Keratinocyte (primary cell): Measurements from ENCODE around the gene LPXN. TPM values are rescaled to one million over a fixed set of nuclear protein-coding genes. Genes with fewer than 3 reads are reported as not detected.

Experiments
- DNase-seq: peaks from one replicate; pipeline ENCODE4 v3.0.0-alpha.2; 2011; ENCODE audit warnings: low read depth, missing footprints, low spot score
- FAIRE-seq: peaks from 2 replicates; lab custom pipeline; 2011; peaks lifted over from hg19 to GRCh38; lab: Jason Lieb, UNC
- H2AFZ ChIP-seq: 2 replicates; pipeline ENCODE4 v1.6.0; 2012; ENCODE audit warnings: low read length, control low read depth, inconsistent platforms; ENCODE audit not compliant: control insufficient read depth
- H3K27ac ChIP-seq: 2 replicates; pipeline ENCODE4 v1.5.1; 2011; ENCODE audit warnings: low read length; ENCODE audit not compliant: control insufficient read depth, insufficient read depth
- H3K27me3 ChIP-seq: 3 replicates; pipeline ENCODE4 v1.6.0; 2011; ENCODE audit warnings: low read length; ENCODE audit not compliant: control insufficient read depth, insufficient read depth; ENCODE audit errors: extremely low read depth
- H3K36me3 ChIP-seq, 2 experiments: 2 replicates in 1 of 2; 3 replicates in 1 of 2; pipeline ENCODE4 v1.5.1; 2011; ENCODE audit warnings: low read length in 2 of 2, mild to moderate bottlenecking in 1 of 2; ENCODE audit not compliant: control insufficient read depth in 2 of 2, insufficient read depth in 2 of 2; ENCODE audit errors: extremely low read depth in 1 of 2
- H3K4me1 ChIP-seq: 3 replicates; pipeline ENCODE4 v1.5.1; 2011; ENCODE audit warnings: low read length; ENCODE audit not compliant: control insufficient read depth, insufficient read depth; ENCODE audit errors: extremely low read depth
- H3K4me2 ChIP-seq: 3 replicates; pipeline ENCODE4 v1.6.0; 2011; ENCODE audit warnings: low read depth, low read length; ENCODE audit not compliant: control insufficient read depth, insufficient read depth; ENCODE audit errors: extremely low read depth
- H3K4me3 ChIP-seq, 3 experiments: fragments of 200-600 bp in 1 of 3; sonication (generic) in 1 of 3; 2 replicates in 2 of 3; 3 replicates in 1 of 3; pipeline ENCODE4 v1.5.1; 2011 to 2016; ENCODE audit warnings: low read length in 3 of 3, mild to moderate bottlenecking in 3 of 3, control low read depth in 2 of 3, inconsistent platforms in 1 of 3, low read depth in 1 of 3, mixed read lengths in 1 of 3, mixed run types in 1 of 3, moderate library complexity in 1 of 3; ENCODE audit not compliant: control insufficient read depth in 2 of 3, insufficient read depth in 2 of 3; ENCODE audit errors: extremely low read depth in 1 of 3
- H3K79me2 ChIP-seq: 2 replicates; pipeline ENCODE4 v1.6.0; 2012; ENCODE audit warnings: low read length; ENCODE audit not compliant: control insufficient read depth, insufficient read depth
- H3K9ac ChIP-seq: 3 replicates; pipeline ENCODE4 v1.6.0; 2011; ENCODE audit warnings: low read length; ENCODE audit not compliant: control insufficient read depth, insufficient read depth; ENCODE audit errors: extremely low read depth
- H3K9me1 ChIP-seq: 3 replicates; pipeline ENCODE4 v1.6.0; 2011; ENCODE audit warnings: low read length; ENCODE audit not compliant: control insufficient read depth, insufficient read depth; ENCODE audit errors: extremely low read depth
- H3K9me3 ChIP-seq: 2 replicates; pipeline ENCODE4 v1.5.1; 2012; ENCODE audit warnings: low read depth, low read length; ENCODE audit not compliant: control insufficient read depth
- H4K20me1 ChIP-seq: 3 replicates; pipeline ENCODE4 v1.6.0; 2011; ENCODE audit warnings: low read length; ENCODE audit not compliant: control insufficient read depth, insufficient read depth; ENCODE audit errors: extremely low read depth
- EZH2 ChIP-seq: IDR thresholded peaks from one replicate; pipeline ENCODE4 v1.6.1; 2012; ENCODE audit warnings: inconsistent platforms, mild to moderate bottlenecking, low read length, moderate library complexity
- dilution Hi-C: fragments of 300-500 bp; cut with MboI; formaldehyde crosslinking; loops from one replicate; pipeline ENCODE4 v1.7.0; 2020; ENCODE audit warnings: low sequenced_read_pairs; ENCODE audit not compliant: extremely low pct_ligation_motif_present
- polyA plus RNA-seq, 5 experiments: library from polyadenylated mRNA; depleted of rRNA in 3 of 5; stranded (reverse) in 3 of 5; stranded (forward) in 1 of 5; unstranded in 1 of 5; fragments of >200 nt; gene quantifications; 1 replicate in 1 of 5; 2 replicates in 3 of 5; 3 replicates in 1 of 5; pipeline versions ENCODE4 v1.2.1 to v1.2.3, GENCODE V29; 2011 to 2012; ENCODE audit warnings: missing spikeins in 2 of 5, low read depth in 1 of 5, low replicate concordance in 1 of 5
- TF ChIP-seq, protein P1 (sequence below), 3 experiments: IDR thresholded peaks in 1 of 3; conservative IDR thresholded peaks in 1 of 3; optimal IDR thresholded peaks in 1 of 3; 2 replicates in 2 of 3; 3 replicates in 1 of 3; pipeline versions ENCODE3 to v1.5.1; 2011; ENCODE audit warnings: low read length in 3 of 3, mild to moderate bottlenecking in 3 of 3, moderate library complexity in 2 of 3, control low read depth in 1 of 3, inconsistent platforms in 1 of 3; ENCODE audit not compliant: insufficient read depth in 2 of 3; ENCODE audit errors: extremely low read depth in 1 of 3

Gene LPXN
- polyA plus RNA-seq, 1 donor (not counting 4 experiments of a cell fraction or from before 2014, with no cell fraction given) = 83.9 TPM

DNA sequence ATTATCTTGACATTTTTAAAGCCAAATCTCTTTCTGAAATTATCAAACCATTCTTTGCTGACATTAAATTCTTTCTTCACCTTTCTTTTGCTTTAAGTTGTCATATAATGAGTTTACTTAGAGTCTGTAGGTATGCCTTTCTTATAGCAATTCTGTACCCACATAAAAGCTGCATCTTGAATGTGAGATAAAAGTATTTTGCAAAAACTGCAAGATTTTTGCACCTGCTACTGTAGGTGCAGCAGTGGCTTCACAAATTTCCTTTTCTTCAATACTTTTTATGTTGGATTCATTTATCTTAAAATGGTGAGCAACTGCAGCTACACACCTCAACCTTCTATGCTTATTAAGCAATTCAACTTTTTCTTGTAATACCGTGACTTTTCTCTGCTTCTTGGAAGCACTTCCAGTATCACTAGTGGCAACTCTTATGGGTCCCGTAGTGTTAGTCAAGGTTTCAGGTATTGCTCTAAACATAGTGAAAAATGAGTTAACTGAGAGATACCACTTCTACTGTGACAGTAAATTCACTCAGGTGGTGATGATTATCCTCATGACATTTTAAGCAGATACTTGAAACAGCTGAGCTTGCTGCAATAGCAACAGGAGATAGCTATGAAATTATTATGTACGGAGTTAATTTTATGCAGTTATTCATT, 22.0 kb upstream of the LPXN start:
- Histone ChIP-seq H3K27me3 (no peaks in the 10 kb centered on the region), H3K36me3 (peaks cover 3 to 4% of the 10 kb centered on the region in 2 experiments), H3K79me2 (peaks cover 98% of the 10 kb centered on the region), H3K9me3 (no peaks in the 10 kb centered on the region), H3K4me1 (no peaks in the 10 kb centered on the region), H4K20me1 (peaks cover 9% of the 10 kb centered on the region), H3K27ac (no peak overlapping the region), H3K4me3 (no peak overlapping the region), H3K9me1 (peaks cover under 1% of the 10 kb centered on the region), H2AFZ (no peak overlapping the region), H3K9ac (no peak overlapping the region), H3K4me2 (no peak overlapping the region)
- DNase-seq (no peak), FAIRE-seq (no peak)
- no peak for TF ChIP-seq EZH2
- TF ChIP-seq, protein P1, sequence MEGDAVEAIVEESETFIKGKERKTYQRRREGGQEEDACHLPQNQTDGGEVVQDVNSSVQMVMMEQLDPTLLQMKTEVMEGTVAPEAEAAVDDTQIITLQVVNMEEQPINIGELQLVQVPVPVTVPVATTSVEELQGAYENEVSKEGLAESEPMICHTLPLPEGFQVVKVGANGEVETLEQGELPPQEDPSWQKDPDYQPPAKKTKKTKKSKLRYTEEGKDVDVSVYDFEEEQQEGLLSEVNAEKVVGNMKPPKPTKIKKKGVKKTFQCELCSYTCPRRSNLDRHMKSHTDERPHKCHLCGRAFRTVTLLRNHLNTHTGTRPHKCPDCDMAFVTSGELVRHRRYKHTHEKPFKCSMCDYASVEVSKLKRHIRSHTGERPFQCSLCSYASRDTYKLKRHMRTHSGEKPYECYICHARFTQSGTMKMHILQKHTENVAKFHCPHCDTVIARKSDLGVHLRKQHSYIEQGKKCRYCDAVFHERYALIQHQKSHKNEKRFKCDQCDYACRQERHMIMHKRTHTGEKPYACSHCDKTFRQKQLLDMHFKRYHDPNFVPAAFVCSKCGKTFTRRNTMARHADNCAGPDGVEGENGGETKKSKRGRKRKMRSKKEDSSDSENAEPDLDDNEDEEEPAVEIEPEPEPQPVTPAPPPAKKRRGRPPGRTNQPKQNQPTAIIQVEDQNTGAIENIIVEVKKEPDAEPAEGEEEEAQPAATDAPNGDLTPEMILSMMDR (optimal IDR thresholded peaks at IDR 0.05 in 1 of 3, IDR thresholded peaks at IDR 0.05 in 1 of 3, conservative IDR thresholded peaks at IDR 0.05 in 1 of 3; ENCODE audit: extremely low read depth in 1 of 3, insufficient read depth in 2 of 3, low read length in 3 of 3) = no peak
- dilution Hi-C loops = no loop called here

DNA sequence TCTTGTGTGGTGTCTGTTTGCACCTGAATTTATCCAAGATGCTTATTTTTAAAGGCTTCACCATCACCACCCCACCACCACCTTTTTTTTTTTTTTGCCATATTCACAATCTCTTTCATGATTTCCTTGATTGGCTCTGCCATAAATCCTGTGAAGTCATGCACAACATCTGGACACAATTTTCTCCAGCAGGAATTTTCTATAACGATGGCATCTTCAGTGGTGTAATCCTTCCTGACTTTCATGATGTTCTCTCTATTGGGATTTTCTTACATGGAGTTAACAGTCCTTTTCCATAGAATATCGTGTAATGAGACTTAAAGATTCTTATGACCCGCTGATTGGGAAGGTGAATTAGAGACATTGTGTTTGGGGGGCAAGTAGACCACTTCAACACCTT, 21.0 kb upstream of the LPXN start:
- DNase-seq = no peak
- dilution Hi-C loops = no loop called here
- peaks cover 2% of the 10 kb centered on the region for H3K9me1 ChIP-seq
- no peaks in the 10 kb centered on the region for H3K27me3 ChIP-seq
- no peak for FAIRE-seq
- H3K4me1 ChIP-seq = no peaks in the 10 kb centered on the region
- H3K27ac ChIP-seq = no peak overlapping the region
- no peak overlapping the region for H2AFZ ChIP-seq
- H3K79me2 ChIP-seq = peaks cover 98% of the 10 kb centered on the region
- no peak overlapping the region for H3K4me3 ChIP-seq
- H3K36me3 ChIP-seq = peaks cover 3 to 6% of the 10 kb centered on the region in 2 experiments
- TF ChIP-seq, protein P1 (optimal IDR thresholded peaks at IDR 0.05 in 1 of 3, IDR thresholded peaks at IDR 0.05 in 1 of 3, conservative IDR thresholded peaks at IDR 0.05 in 1 of 3; ENCODE audit: extremely low read depth in 1 of 3, insufficient read depth in 2 of 3, low read length in 3 of 3) = no peak
- TF ChIP-seq EZH2 = no peak
- no peaks in the 10 kb centered on the region for H3K9me3 ChIP-seq
- no peak overlapping the region for H3K9ac ChIP-seq
- H3K4me2 ChIP-seq = no peak overlapping the region
- H4K20me1 ChIP-seq = peaks cover 6% of the 10 kb centered on the region
